NCI-H2107 treated with DMSO at 0.1 percent for 48 hours (cell line): ENCODE measurements around the gene ZNF74.

Experiments
- DNase-seq: peaks from one replicate; lab custom pipeline; 2025; ENCODE audit not compliant: unreplicated experiment; lab: John Stamatoyannopoulos, UW

The ZNF74 gene

DNA sequence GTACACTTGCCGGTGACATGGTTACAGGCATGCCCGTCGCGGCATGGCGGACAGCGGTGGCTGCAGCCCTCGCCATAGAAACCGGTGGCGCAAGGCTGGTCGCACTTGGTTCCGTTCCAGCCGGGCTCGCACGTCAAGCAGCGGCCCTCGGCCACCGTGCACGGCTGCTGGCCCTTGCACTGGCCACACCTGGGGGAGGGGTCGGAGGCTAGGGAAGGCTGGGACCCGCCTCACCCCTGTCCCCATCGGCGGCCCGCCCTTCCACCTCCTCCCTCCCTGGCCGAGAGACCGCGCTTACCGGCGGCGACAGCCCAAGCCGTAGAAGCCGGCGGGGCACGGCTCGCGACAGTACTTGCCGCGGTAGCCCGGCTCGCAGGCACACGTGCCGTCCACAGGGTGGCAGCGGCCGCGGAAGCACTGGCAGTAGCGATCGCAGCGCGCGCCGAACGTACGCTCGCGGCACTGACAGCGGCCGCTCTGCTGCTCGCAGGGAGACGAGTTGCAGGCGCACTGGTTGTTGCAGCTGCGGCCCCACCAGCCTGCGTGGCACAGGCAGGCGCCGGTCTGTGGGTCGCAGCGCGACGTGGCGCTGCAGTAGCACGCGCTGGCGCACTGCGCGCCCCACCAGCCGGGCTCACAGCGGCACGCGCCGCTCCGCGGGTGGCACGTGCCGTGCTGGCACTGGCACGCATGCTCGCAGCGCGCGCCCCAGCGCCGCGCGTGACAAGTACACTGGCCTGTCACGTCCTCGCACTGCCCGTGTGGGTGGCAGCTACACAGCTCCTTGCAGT, 37.0 kb downstream of the ZNF74 start:
- no peak for DNase-seq

DNA sequence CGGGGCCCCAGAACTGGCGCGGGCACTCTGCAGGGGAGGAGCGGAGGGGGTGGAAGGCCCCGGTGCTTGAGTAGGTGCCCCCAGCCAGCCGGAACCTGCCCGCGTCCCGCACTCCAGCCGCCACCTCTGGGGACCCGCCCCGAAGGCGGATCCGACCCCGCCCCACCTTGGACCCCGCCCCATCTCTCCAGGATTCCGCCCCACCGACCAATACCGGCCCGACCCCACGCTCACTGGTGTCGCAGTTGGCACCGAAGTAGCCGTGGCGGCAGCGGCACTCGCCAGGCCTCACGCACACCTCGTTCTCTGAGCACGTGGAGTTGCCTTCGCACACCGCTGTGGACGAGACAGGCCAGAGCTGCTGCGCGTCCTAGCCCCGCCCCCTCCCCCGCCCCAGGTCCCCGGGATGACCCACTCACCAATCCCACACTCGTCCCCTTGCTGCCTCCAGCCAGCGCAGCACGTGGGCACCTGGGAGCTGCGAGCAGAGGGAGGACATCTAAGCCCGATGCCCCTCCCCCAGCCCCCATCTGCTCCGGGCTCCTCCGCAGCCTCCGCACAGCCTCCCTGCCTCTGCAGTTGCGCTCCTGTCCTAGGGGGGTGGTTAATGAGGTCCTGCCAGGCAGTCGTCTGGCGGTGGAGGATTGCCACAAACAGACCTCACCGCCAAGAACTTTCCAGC, 37.7 kb downstream of the ZNF74 start:
- no peak for DNase-seq

- DNase-seq: no peak
Measured at GRCh38 chr22:20432244-20432686, 38.3 kb downstream of the ZNF74 start.

GRCh38 chr22:20433191-20433590, 39.2 kb downstream of the ZNF74 start:
- DNase-seq: no peak

- no peak for DNase-seq
Measured at GRCh38 chr22:20433686-20434241, 39.8 kb downstream of the ZNF74 start.

DNA sequence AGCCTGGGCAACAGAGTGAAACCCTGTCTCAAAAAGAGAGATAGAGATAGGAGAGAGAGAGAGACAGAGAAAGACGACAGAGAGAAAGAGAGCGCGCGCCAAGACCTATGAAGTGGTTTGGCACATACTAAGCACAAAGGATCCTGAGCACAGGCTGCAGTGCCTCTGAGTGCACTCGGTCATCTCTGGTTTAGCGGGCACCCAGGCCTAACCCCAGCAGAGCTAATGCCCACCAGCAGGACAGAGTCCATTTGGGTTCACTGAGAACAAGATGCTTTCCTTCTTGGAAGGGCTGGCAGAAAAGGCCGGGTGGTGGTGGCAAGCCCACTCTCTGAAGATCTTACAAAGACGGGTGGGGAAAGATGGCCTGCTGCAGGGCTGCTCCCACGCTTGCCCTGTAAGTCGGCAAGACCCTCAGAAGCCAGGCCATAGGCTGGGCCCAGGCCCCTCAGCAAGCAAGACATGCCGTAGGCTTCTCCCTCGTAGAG, 40.4 kb downstream of the ZNF74 start:
- DNase-seq: no peak

- DNase-seq: no peak
Measured at GRCh38 chr22:20434773-20435172, 40.8 kb downstream of the ZNF74 start.

DNA sequence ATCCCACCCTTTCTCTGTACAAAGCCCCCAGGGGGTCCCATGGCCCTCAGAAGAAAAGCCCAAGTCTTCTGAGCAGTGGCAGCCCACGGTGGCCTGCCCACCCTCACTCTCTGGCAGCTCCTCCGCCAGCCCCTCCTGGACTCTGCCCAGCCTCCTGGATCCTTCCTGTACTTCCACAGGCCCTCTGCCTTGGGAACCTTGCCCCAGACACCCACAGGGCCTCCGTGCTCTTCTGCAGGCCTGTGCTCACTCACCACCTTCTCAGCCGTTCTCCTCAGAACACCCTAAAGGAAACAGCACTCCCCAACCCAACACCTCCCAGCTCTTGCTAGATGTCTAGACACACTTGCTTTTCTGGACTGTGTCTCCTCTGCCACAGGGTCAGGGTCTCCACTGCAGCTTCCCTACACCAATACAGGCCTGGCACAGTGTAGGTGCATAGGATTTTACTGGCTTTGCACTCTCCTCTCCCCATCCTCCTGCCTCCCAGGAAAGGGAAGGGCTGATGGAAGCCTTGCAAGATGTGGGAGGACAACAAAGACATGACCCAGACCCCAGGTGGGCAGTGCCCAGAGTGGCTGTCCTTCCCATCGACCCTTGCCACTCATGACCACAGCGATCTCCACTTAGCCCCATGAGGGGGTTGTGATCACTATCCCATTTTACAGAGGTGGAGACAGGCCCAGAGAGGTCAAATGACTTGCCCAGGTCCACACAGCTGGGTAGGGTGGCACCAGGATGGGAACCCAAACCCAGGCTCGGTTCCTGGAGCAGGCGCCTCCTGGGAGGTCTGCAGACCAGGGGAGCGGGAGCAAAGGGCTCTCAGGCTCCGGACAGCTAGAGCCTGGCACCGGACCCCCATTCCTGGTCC, 41.7 kb downstream of the ZNF74 start:
- DNase-seq: no peak

- no peak for DNase-seq
Measured at GRCh38 chr22:20436307-20436767, 42.4 kb downstream of the ZNF74 start.

DNA sequence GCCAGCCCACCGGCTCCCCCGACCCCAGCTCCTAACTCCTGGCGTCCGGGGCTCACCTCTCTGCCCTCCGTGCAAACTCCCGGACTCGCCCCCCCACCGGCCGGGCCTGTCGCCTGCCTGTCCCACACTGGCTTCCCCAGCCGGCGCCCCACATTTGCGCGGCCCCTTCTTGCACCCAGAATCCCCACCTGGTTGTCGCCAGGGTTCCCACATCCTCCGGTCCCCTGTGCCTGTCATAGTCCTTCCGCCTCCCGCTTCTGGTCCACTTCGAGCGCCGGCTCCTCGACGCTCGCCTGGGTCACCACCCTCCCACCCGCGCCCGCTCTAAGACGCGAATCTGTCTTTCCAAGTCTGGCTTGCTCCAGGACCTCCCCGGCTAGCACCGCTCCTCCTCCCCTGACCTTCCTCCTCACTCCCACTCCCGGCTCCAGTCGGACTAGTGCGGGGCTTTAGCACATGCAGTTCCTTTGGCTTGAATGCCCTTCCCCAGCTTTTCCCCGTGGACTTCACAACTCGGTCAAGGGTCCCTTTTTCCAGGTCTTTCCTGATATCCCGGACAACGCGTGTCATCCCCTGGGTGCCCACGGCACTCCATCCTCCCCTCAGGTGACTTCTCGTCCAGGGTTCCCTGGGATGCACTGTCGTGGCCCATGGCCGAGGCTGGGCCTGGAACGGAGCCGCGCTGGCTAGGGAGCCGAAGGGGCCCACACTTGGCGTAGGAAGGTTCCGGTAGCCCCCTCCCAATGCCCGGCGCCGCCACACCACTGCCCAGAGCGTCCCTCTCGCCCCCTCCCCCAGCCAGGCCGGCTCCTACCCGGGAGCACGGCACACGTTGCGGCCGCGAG, 43.0 kb downstream of the ZNF74 start:
- DNase-seq: no peak

GRCh38 chr22:20437613-20438426, 43.9 kb downstream of the ZNF74 start, which contains the start of gene SCARF2:
SCARF2 (minus strand) TSS chr22:20437825; CDS start chr22:20437754, 71 bp downstream.
- DNase-seq: no peak

DNA sequence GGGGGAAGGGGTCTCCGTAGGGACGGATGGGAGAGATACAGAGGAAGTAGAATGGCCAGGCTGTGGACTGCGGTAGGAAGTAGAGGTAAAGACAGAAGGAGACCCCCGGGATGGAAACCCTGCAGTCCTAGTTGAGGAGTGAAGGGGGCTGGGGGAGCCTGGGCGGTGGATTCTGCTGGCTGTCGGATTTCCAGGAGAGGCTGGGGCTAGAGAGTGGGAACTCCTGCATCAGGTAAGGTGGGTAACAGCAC, 44.4 kb downstream of the ZNF74 start:
- DNase-seq: no peak

DNA sequence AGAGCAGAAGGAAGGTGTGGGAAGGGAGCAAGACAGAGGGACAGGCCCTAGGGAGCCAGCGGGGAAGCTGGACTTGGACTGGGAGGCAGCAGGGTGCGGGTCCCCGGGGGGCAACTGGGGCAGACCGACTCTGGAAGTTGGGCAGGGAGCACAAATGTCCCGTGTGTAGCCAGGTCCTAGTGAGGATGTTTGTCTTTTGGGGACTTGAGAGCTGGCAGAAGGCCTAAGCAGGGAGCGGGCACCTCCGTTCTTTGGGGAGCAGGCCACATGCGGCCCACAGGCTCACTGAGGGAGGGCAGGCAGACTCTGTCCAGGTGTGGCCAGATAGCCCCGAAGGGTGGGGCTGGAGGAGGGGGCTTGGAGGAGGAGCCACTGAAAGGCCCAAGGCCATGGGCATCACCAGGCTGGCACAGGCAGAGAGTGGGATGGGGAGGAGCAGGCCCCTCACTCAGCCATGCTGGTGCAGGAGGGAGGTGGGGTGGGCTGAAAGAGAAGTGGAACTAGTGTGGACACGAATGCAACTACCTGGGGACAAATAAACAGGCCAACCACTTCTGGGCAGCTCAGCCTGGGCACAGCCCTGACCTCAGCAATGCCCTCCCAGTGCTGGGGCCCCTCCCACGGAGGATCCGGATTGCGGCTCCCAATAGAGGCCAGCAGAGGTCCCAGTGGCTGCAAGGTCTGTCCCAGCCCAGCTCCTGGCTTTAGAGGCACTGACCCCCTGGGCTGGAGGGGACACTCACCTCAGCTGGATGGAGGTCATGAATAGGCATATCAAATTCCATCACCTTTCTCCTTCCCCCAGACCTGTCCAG, 44.9 kb downstream of the ZNF74 start:
- no peak for DNase-seq

- DNase-seq: no peak
Measured at GRCh38 chr22:20439556-20439927, 45.6 kb downstream of the ZNF74 start.

GRCh38 chr22:20439928-20440575, 46.1 kb downstream of the ZNF74 start:
- DNase-seq: no peak

- no peak for DNase-seq
Measured at GRCh38 chr22:20440637-20441591, 47.0 kb downstream of the ZNF74 start.
